GM21529 (cell line): ENCODE measurements around the gene LRRC46.

ENCODE experiments used
- ATAC-seq: cut with Tn5 transposase; IDR thresholded peaks from one replicate; pipeline ENCODE4 v1.9.1; 2021; ENCODE audit not compliant: unreplicated experiment

The LRRC46 gene

GRCh38 chr17:47808830-47809480 lies 22.5 kb upstream of the LRRC46 start:
- no peak for ATAC-seq

GRCh38 chr17:47810200-47810821 lies 21.2 kb upstream of the LRRC46 start:
- no peak for ATAC-seq

- no peak for ATAC-seq
Measured at GRCh38 chr17:47810901-47811635, 20.4 kb upstream of the LRRC46 start.

- no peak for ATAC-seq
Measured at GRCh38 chr17:47811709-47812108, 19.8 kb upstream of the LRRC46 start.

- no peak for ATAC-seq
Measured at GRCh38 chr17:47812146-47812920, 19.1 kb upstream of the LRRC46 start.

GRCh38 chr17:47813077-47813476 lies 18.4 kb upstream of the LRRC46 start:
- ATAC-seq = no peak

GRCh38 chr17:47813512-47814031 lies 17.9 kb upstream of the LRRC46 start:
- no peak for ATAC-seq

GRCh38 chr17:47815106-47815918 lies 16.2 kb upstream of the LRRC46 start:
- no peak for ATAC-seq

- no peak for ATAC-seq
Measured at GRCh38 chr17:47816111-47816735, 15.2 kb upstream of the LRRC46 start.

- ATAC-seq = no peak
Measured at GRCh38 chr17:47816947-47817346, 14.5 kb upstream of the LRRC46 start.

GRCh38 chr17:47818002-47818695 lies 13.3 kb upstream of the LRRC46 start:
- no peak for ATAC-seq

- ATAC-seq = no peak
Measured at GRCh38 chr17:47819475-47819874, 12.0 kb upstream of the LRRC46 start.

GRCh38 chr17:47820033-47820789 lies 11.3 kb upstream of the LRRC46 start:
- no peak for ATAC-seq

- ATAC-seq = no peak
Measured at GRCh38 chr17:47821031-47821423, 10.4 kb upstream of the LRRC46 start.

GRCh38 chr17:47821424-47822391 lies 9.8 kb upstream of the LRRC46 start, which contains the start of gene OSBPL7:
TSS of gene OSBPL7 (minus strand) at chr17:47821794. CDS start at chr17:47820278, 1,516 bp downstream.
- ATAC-seq = peak; percentile 91

- no peak for ATAC-seq
Measured at GRCh38 chr17:47822785-47823184, 8.7 kb upstream of the LRRC46 start.

GRCh38 chr17:47823519-47823918 lies 8.0 kb upstream of the LRRC46 start:
- ATAC-seq = no peak
